Measurements from ENCODE around the gene SH3GL3.

SH3GL3 gene

DNA sequence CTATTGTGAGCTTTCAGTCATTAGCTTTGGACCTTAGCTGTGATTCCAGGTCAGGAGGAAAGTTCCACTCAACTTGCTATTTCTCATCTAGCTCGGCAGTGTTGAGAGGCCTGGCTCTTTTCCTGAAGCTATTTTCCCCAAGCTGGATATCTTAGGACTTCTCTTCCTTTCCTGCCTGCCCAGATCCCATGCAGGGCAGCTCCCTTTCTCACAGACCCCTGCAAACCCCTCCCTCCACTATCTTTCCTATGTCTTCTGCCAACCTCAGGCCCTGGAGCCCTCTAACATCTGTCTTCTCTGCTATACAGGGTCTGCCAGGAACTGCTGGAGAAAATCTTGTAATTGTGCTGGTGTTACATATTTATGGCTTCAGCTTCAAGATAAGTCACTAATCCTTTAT, 49.6 kb downstream of the SH3GL3 start:
- no peak for TF ChIP-seq YY1 (IDR thresholded peaks at IDR 0.05; ENCODE audit: low read depth)
- no peak for TF ChIP-seq EP300 (IDR thresholded peaks at IDR 0.05; ENCODE audit: borderline replicate concordance)
- TF ChIP-seq RAD21 (IDR thresholded peaks at IDR 0.05; ENCODE audit: low read depth), result no peak
- TF ChIP-seq TCF12 (IDR thresholded peaks at IDR 0.05; ENCODE audit: low read depth), result no peak
- TF ChIP-seq, protein P1, sequence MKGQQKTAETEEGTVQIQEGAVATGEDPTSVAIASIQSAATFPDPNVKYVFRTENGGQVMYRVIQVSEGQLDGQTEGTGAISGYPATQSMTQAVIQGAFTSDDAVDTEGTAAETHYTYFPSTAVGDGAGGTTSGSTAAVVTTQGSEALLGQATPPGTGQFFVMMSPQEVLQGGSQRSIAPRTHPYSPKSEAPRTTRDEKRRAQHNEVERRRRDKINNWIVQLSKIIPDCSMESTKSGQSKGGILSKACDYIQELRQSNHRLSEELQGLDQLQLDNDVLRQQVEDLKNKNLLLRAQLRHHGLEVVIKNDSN (IDR thresholded peaks at IDR 0.05), result no peak
- TF ChIP-seq EGR1 (IDR thresholded peaks at IDR 0.05), result no peak
- TF ChIP-seq, protein P2, sequence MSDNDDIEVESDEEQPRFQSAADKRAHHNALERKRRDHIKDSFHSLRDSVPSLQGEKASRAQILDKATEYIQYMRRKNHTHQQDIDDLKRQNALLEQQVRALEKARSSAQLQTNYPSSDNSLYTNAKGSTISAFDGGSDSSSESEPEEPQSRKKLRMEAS (IDR thresholded peaks at IDR 0.05), result no peak
- no peak for TF ChIP-seq CREB1 (IDR thresholded peaks at IDR 0.05; ENCODE audit: low read depth)
- no peak for TF ChIP-seq CEBPB (IDR thresholded peaks at IDR 0.05)
- TF ChIP-seq FOXM1 (IDR thresholded peaks at IDR 0.05; ENCODE audit: borderline replicate concordance, low read depth), result no peak
- no peak for TF ChIP-seq TEAD4 (IDR thresholded peaks at IDR 0.05)
- TF ChIP-seq TAF1 (IDR thresholded peaks at IDR 0.05; ENCODE audit: low read depth), result no peak
- TF ChIP-seq ZBTB7A (IDR thresholded peaks at IDR 0.05; ENCODE audit: low read depth), result no peak

DNA sequence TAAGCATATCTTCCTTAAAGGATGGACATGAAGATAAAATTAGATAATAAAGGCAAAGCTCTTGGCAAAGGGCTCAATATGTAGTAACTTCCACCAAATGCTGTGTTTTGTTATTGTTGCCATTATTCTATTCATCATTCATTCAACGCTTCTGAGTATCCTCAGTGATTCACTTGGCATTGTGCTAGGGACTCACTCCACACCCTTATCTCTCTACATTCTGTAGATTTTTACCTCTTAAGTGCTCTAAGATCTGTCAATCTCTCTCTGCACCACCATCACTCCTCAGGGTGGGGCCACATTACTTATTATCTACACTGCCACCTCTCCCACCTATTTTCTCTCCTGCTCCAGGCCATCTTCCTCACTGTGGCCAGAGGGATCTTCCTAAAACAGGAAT, 51.2 kb downstream of the SH3GL3 start:
- TF ChIP-seq CREB1 (IDR thresholded peaks at IDR 0.05; ENCODE audit: low read depth) (no peak), TEAD4 (IDR thresholded peaks at IDR 0.05) (no peak), TAF1 (IDR thresholded peaks at IDR 0.05; ENCODE audit: low read depth) (no peak), CEBPB (IDR thresholded peaks at IDR 0.05) (no peak), RAD21 (IDR thresholded peaks at IDR 0.05; ENCODE audit: low read depth) (no peak), TCF12 (IDR thresholded peaks at IDR 0.05; ENCODE audit: low read depth) (no peak), EGR1 (IDR thresholded peaks at IDR 0.05) (no peak), NFIC (IDR thresholded peaks at IDR 0.05) (no peak), EP300 (IDR thresholded peaks at IDR 0.05; ENCODE audit: borderline replicate concordance) (no peak), ZBTB7A (IDR thresholded peaks at IDR 0.05; ENCODE audit: low read depth) (no peak), YY1 (IDR thresholded peaks at IDR 0.05; ENCODE audit: low read depth) (no peak)
- TF ChIP-seq, protein P3, sequence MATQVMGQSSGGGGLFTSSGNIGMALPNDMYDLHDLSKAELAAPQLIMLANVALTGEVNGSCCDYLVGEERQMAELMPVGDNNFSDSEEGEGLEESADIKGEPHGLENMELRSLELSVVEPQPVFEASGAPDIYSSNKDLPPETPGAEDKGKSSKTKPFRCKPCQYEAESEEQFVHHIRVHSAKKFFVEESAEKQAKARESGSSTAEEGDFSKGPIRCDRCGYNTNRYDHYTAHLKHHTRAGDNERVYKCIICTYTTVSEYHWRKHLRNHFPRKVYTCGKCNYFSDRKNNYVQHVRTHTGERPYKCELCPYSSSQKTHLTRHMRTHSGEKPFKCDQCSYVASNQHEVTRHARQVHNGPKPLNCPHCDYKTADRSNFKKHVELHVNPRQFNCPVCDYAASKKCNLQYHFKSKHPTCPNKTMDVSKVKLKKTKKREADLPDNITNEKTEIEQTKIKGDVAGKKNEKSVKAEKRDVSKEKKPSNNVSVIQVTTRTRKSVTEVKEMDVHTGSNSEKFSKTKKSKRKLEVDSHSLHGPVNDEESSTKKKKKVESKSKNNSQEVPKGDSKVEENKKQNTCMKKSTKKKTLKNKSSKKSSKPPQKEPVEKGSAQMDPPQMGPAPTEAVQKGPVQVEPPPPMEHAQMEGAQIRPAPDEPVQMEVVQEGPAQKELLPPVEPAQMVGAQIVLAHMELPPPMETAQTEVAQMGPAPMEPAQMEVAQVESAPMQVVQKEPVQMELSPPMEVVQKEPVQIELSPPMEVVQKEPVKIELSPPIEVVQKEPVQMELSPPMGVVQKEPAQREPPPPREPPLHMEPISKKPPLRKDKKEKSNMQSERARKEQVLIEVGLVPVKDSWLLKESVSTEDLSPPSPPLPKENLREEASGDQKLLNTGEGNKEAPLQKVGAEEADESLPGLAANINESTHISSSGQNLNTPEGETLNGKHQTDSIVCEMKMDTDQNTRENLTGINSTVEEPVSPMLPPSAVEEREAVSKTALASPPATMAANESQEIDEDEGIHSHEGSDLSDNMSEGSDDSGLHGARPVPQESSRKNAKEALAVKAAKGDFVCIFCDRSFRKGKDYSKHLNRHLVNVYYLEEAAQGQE (IDR thresholded peaks at IDR 0.05; ENCODE audit: low read depth), result no peak
- TF ChIP-seq, protein P2 (IDR thresholded peaks at IDR 0.05), result no peak
- TF ChIP-seq, protein P1 (IDR thresholded peaks at IDR 0.05), result no peak

DNA sequence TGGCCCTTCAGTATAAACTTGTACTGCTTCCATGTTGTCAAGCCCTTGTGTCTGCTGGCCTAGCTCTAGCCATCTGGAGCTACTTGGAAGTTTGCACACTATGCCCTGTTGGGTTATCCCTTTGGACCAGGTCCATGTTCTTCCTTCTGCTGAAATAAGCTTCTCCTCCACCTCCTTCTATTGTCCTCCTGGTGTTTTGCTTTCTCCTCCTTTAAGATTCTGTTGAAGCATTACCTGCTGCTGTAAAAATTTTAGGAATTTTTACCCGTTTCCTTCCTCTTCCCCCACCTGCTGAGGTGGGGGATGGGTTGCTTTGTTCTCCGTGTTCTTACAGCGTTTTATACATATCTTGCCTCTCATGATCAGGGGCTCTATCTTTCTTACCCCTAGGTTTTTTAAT, 51.7 kb downstream of the SH3GL3 start:
- TF ChIP-seq EGR1 (IDR thresholded peaks at IDR 0.05), result no peak
- peak; percentile 79 for TF ChIP-seq TEAD4 (IDR thresholded peaks at IDR 0.05)
- TF ChIP-seq, protein P2 (IDR thresholded peaks at IDR 0.05), result no peak
- TF ChIP-seq NFIC (IDR thresholded peaks at IDR 0.05), result 0 out of 2 replicates have a peak, but pooled peaks have one; percentile 32
- TF ChIP-seq EP300 (IDR thresholded peaks at IDR 0.05; ENCODE audit: borderline replicate concordance), result peak; percentile 58; the same call in 1 of the 2 replicates
- no peak for TF ChIP-seq ZBTB7A (IDR thresholded peaks at IDR 0.05; ENCODE audit: low read depth)
- TF ChIP-seq CREB1 (IDR thresholded peaks at IDR 0.05; ENCODE audit: low read depth), result no peak
- TF ChIP-seq TAF1 (IDR thresholded peaks at IDR 0.05; ENCODE audit: low read depth), result no peak
- peak; percentile 34; the same call in 1 of the 2 replicates for TF ChIP-seq TCF12 (IDR thresholded peaks at IDR 0.05; ENCODE audit: low read depth)
- TF ChIP-seq FOXM1 (IDR thresholded peaks at IDR 0.05; ENCODE audit: borderline replicate concordance, low read depth), result no peak
- TF ChIP-seq, protein P1 (IDR thresholded peaks at IDR 0.05), result no peak
- TF ChIP-seq, protein P3 (IDR thresholded peaks at IDR 0.05; ENCODE audit: low read depth), result no peak

DNA sequence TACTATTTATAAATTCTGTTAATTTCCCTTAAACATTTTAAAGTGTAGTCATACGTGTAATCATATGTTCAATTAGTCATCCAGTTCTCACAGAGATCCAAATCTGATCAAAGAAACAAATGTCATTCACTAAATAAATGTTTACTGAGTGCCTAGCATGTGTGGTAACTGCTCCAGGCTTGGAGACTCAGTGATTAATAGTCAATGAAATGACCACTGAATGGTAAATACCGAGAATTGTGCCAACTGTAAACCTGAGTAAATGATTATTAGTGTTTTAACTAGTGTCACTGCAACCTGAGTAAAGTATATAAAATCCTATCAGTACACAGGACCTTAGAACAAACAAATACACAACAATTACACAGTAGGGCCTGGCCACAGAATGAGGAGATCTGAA, 52.3 kb downstream of the SH3GL3 start:
- TF ChIP-seq EGR1 (IDR thresholded peaks at IDR 0.05), result no peak
- no peak for TF ChIP-seq CEBPB (IDR thresholded peaks at IDR 0.05)
- TF ChIP-seq, protein P3 (IDR thresholded peaks at IDR 0.05; ENCODE audit: low read depth), result no peak
- no peak for TF ChIP-seq TCF12 (IDR thresholded peaks at IDR 0.05; ENCODE audit: low read depth)
- TF ChIP-seq EP300 (IDR thresholded peaks at IDR 0.05; ENCODE audit: borderline replicate concordance), result no peak
- TF ChIP-seq NFIC (IDR thresholded peaks at IDR 0.05), result no peak
- TF ChIP-seq CREB1 (IDR thresholded peaks at IDR 0.05; ENCODE audit: low read depth), result no peak
- TF ChIP-seq TEAD4 (IDR thresholded peaks at IDR 0.05), result no peak

All from Ishikawa (cell line).